Thyroid gland (tissue), 4 donors: ENCODE results near the gene ACTG2.

Experiments
- CTCF ChIP-seq, 6 experiments: fragments of 200-600 bp in 3 of 6; fragments of 450-650 bp in 3 of 6; sonication (generic) in 3 of 6; IDR thresholded peaks; one replicate each; pipeline ENCODE4 v1.5.1; 2016 to 2019; ENCODE audit warnings: antibody characterized with exemption in 6 of 6, mild to moderate bottlenecking in 2 of 6, inconsistent platforms in 1 of 6, moderate library complexity in 1 of 6
- POLR2A ChIP-seq, 2 donors: fragments of 450-650 bp; IDR thresholded peaks; one replicate each; pipeline ENCODE4 v1.6.1; 2017; ENCODE audit warnings: antibody characterized with exemption in 2 of 2, mild to moderate bottlenecking in 2 of 2, moderate library complexity in 1 of 2

- TF ChIP-seq CTCF (IDR thresholded peaks at IDR 0.05): no peak
- no peak for TF ChIP-seq POLR2A (IDR thresholded peaks at IDR 0.05)
Measured at GRCh38 chr2:73901143-73901542, 8.3 kb downstream of the ACTG2 start.
